PC-9 (cell line): ENCODE results near the gene FOXC2. TPM values are rescaled to one million over a fixed set of nuclear protein-coding genes. Genes with fewer than 3 reads are reported as not detected.

Source experiments
- BruUV-seq: library from RNA; stranded (reverse); fragments of 400-500 nt; replicated peaks from 2 replicates; lab custom pipeline; 2021; lab: Mats Ljungman, UMichigan
- CTCF ChIA-PET: fragments of 300-600 bp; sonication (Branson Sonifier 250); formaldehyde crosslinking; loops from one replicate; lab custom pipeline; 2022; ENCODE audit warnings: antibody characterized with exemption; lab: Charles Lee
- POLR2A ChIA-PET: fragments of 300-600 bp; sonication (Branson Sonifier 250); formaldehyde crosslinking; loops from one replicate; lab custom pipeline; 2022; ENCODE audit warnings: antibody characterized with exemption; ENCODE audit not compliant: unreplicated experiment; lab: Charles Lee
- DNase-seq, 2 experiments: peaks; one replicate each; pipeline versions ENCODE4 v3.0.0 to v3.0.0-alpha.2; 2015 to 2022; ENCODE audit warnings: mixed read lengths in 1 of 2
- H2AFZ ChIP-seq: fragments of 200-600 bp; sonication (generic); 2 replicates; pipeline ENCODE4 v1.8.1; 2017; ENCODE audit warnings: antibody characterized with exemption
- H3F3A ChIP-seq: fragments of 200-600 bp; sonication (generic); 2 replicates; pipeline ENCODE4 v1.8.1; 2017; ENCODE audit warnings: antibody characterized with exemption, mild to moderate bottlenecking, low read depth; ENCODE audit not compliant: insufficient read depth
- H3K27ac ChIP-seq: fragments of 200-600 bp; sonication (generic); 2 replicates; pipeline ENCODE4 v1.6.1; 2016; ENCODE audit warnings: mixed run types
- H3K27me3 ChIP-seq: fragments of 200-600 bp; sonication (generic); 2 replicates; pipeline ENCODE4 v1.6.1; 2016; ENCODE audit warnings: low read depth, mixed run types; ENCODE audit not compliant: insufficient read depth
- H3K36me3 ChIP-seq: fragments of 200-600 bp; sonication (generic); 2 replicates; pipeline ENCODE4 v1.6.1; 2016; ENCODE audit warnings: low read depth, mixed run types
- H3K4me1 ChIP-seq: fragments of 200-600 bp; sonication (generic); replicated peaks from 2 replicates; pipeline ENCODE4 v1.6.1; 2016; ENCODE audit warnings: mixed run types; ENCODE audit not compliant: insufficient read depth
- H3K4me2 ChIP-seq: fragments of 200-600 bp; sonication (generic); 2 replicates; pipeline ENCODE4 v1.6.1; 2017; ENCODE audit warnings: mixed run types
- H3K4me3 ChIP-seq: fragments of 200-600 bp; sonication (generic); 2 replicates; pipeline ENCODE4 v1.6.1; 2016; ENCODE audit warnings: mixed run types
- H3K79me2 ChIP-seq: fragments of 200-600 bp; sonication (generic); 2 replicates; pipeline ENCODE4 v1.6.1; 2017; ENCODE audit warnings: low read depth, mixed run types
- H3K9me2 ChIP-seq: fragments of 200-600 bp; sonication (generic); 2 replicates; pipeline ENCODE4 v1.8.1; 2017; ENCODE audit warnings: mild to moderate bottlenecking; ENCODE audit not compliant: insufficient read depth
- H3K9me3 ChIP-seq: fragments of 200-600 bp; sonication (generic); 2 replicates; pipeline ENCODE4 v1.8.1; 2016; ENCODE audit warnings: low read depth; ENCODE audit not compliant: insufficient read depth
- H4K20me1 ChIP-seq: fragments of 200-600 bp; sonication (generic); 2 replicates; pipeline ENCODE4 v1.8.1; 2017; ENCODE audit not compliant: insufficient read depth
- EZH2 ChIP-seq: fragments of 200-600 bp; sonication (generic); IDR thresholded peaks from 2 replicates; pipeline ENCODE4 v1.8.0; 2017; ENCODE audit warnings: antibody characterized with exemption, low read depth
- intact Hi-C: fragments of 100-400 bp; cut with micrococcal nuclease; formaldehyde crosslinking; loops from one replicate; pipeline ENCODE4 v1.10.0; 2022; ENCODE audit not compliant: unreplicated experiment
- total RNA-seq: library from RNA; stranded (reverse); gene quantifications from 2 replicates; pipeline ENCODE4 v1.2.3, GENCODE V29; 2021
- TF ChIP-seq, protein P1 (sequence below): fragments of 200-600 bp; sonication (generic); conservative IDR thresholded peaks from 2 replicates; pipeline ENCODE4 v1.6.1; 2017; ENCODE audit warnings: mixed run types, antibody characterized with exemption, mild to moderate bottlenecking, moderate library complexity

FOXC2 gene
- total RNA-seq, 1 experiment from 2014 or later, result not detected

DNA sequence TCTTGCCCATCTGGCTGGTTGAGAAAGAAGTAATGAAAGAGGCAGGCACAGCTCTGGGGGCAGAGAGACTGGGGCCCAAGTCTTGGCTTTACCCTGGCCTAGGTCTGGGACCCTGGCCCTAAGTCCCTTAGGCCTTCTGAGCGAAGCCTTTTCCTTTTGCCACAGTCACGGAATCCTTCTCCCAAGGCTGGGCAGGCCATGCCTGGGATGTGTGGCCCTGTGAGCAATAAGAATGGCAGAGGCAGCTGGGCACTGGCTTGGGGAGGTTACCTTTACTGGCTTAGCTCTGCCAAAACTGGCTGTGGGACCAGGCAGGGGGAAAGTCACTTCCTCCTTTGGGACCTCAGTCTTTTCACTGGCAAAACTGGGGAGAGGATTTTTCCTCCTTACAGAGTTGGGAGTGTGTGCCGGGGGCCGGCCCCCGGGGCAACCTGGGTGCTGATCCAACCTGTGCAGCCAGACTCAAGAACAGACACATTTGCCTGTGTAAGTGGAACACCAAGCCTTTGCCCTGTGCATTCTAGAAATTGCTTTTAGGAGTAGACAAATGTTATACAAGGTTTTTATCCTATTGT is 43.4 kb upstream of the FOXC2 start:
- no peak for DNase-seq
- H3K27ac ChIP-seq, result no peak overlapping the region
- H3K4me1 ChIP-seq, result no peaks in the 10 kb centered on the region
- no peaks in the 10 kb centered on the region for H3F3A ChIP-seq
- peaks cover 64% of the 10 kb centered on the region for H3K27me3 ChIP-seq
- no peak overlapping the region for H3K4me2 ChIP-seq
- H3K79me2 ChIP-seq, result no peaks in the 10 kb centered on the region
- BruUV-seq, result no TSS peak
- no peak overlapping the region for H2AFZ ChIP-seq
- no peaks in the 10 kb centered on the region for H3K36me3 ChIP-seq
- intact Hi-C loops, result no loop called here
- no peaks in the 10 kb centered on the region for H3K9me2 ChIP-seq
- TF ChIP-seq, protein P1, sequence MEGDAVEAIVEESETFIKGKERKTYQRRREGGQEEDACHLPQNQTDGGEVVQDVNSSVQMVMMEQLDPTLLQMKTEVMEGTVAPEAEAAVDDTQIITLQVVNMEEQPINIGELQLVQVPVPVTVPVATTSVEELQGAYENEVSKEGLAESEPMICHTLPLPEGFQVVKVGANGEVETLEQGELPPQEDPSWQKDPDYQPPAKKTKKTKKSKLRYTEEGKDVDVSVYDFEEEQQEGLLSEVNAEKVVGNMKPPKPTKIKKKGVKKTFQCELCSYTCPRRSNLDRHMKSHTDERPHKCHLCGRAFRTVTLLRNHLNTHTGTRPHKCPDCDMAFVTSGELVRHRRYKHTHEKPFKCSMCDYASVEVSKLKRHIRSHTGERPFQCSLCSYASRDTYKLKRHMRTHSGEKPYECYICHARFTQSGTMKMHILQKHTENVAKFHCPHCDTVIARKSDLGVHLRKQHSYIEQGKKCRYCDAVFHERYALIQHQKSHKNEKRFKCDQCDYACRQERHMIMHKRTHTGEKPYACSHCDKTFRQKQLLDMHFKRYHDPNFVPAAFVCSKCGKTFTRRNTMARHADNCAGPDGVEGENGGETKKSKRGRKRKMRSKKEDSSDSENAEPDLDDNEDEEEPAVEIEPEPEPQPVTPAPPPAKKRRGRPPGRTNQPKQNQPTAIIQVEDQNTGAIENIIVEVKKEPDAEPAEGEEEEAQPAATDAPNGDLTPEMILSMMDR, result no peak
- TF ChIP-seq EZH2, result no peak
- H4K20me1 ChIP-seq, result no peaks in the 10 kb centered on the region; the same call in 1 of the 2 replicates
- H3K4me3 ChIP-seq, result no peak overlapping the region
- POLR2A ChIA-PET, result no interaction called here
- H3K9me3 ChIP-seq, result no peaks in the 10 kb centered on the region
- CTCF ChIA-PET, result no interaction called here

DNA sequence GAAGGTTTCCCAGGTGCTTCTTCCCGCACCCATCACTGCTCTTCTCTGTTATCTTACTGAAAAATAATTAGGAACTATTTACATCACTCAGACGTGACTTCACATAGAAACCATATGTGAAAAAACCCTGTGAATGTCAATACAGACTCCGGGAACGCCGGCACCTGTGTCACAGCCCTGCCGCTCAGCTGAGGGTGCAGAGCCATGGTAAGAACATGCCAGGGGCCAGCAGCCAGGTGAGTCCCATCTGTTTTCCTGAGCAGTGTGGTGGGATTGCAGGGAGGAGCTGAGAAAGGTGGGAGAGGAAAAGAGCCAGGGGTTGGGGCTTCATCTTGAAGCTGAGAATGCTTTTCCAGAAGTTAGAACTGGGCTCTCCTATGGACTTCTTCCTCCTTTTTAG is 42.6 kb upstream of the FOXC2 start:
- H3K36me3 ChIP-seq, result no peaks in the 10 kb centered on the region
- H3K9me3 ChIP-seq, result no peaks in the 10 kb centered on the region
- BruUV-seq, result no TSS peak
- H3K4me1 ChIP-seq, result no peaks in the 10 kb centered on the region
- H3K79me2 ChIP-seq, result no peaks in the 10 kb centered on the region
- no peak overlapping the region for H3K4me2 ChIP-seq
- intact Hi-C loops, result no loop called here
- ChIA-PET POLR2A (no interaction called here), CTCF (no interaction called here)
- peaks cover 57% of the 10 kb centered on the region for H3K27me3 ChIP-seq
- H3K9me2 ChIP-seq, result no peaks in the 10 kb centered on the region
- no peak overlapping the region for H2AFZ ChIP-seq
- H3K4me3 ChIP-seq, result no peak overlapping the region
- DNase-seq, result no peak
- no peaks in the 10 kb centered on the region for H3F3A ChIP-seq
- no peak overlapping the region for H3K27ac ChIP-seq
- TF ChIP-seq, protein P1, result no peak
- TF ChIP-seq EZH2, result no peak
- no peaks in the 10 kb centered on the region; the same call in 1 of the 2 replicates for H4K20me1 ChIP-seq

DNA sequence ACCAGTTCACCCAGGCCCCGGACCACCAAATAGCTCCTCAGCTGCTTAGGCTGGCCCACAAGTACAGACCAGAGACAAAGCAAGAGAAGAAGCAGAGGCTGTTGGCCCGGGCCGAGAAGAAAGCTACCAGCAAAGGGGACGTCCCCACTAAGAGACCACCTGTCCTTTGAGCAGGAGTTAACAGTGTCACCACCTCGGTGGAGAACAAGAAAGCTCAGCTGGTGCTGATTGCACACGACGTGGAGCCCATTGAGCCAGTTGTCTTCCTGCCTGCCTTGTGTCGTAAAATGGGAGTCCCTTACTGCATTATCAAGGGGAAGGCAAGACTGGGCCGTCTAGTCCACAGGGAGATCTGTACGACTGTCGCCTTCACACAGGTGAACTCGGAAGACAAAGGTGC is 40.9 kb upstream of the FOXC2 start:
- no TSS peak for BruUV-seq
- Histone ChIP-seq H3F3A (no peaks in the 10 kb centered on the region), H3K36me3 (no peaks in the 10 kb centered on the region), H3K9me3 (no peaks in the 10 kb centered on the region), H4K20me1 (no peaks in the 10 kb centered on the region), H3K9me2 (no peaks in the 10 kb centered on the region), H3K4me1 (no peaks in the 10 kb centered on the region), H2AFZ (no peak overlapping the region), H3K4me2 (no peak overlapping the region), H3K27ac (no peak overlapping the region), H3K27me3 (peaks cover 44% of the 10 kb centered on the region), H3K4me3 (no peak overlapping the region), H3K79me2 (no peaks in the 10 kb centered on the region)
- TF ChIP-seq, protein P1, result no peak
- TF ChIP-seq EZH2, result no peak
- intact Hi-C loops, result no loop called here
- ChIA-PET POLR2A (no interaction called here), CTCF (no interaction called here)
- DNase-seq, result no peak
